ENCODE measurements around the gene PHACTR1.

The PHACTR1 gene

GRCh38 chr6:12990162-12990561 is 273.6 kb downstream of the PHACTR1 start:
- DNase-seq (ENCODE audit: low read depth) = no peak

DNA sequence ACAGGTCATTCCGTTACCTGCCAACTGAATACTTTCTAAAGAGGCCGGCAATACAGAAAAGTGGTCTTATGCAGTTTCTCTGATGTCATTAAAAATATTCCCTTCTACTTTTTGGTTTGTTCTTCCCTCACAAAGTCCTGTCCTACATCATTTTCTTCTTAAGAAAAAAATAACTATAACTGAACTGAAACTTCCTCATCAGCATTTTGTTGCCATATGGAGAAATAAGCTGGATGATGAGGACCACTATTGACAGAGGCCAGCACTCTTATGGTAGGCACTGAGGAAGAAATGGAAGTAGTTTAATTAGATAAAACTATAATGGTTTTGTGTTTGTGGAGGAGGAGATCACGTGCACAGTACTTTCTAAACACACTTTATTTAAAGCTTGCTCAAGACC is 274.9 kb downstream of the PHACTR1 start:
- no peak for DNase-seq (ENCODE audit: low read depth)

DNA sequence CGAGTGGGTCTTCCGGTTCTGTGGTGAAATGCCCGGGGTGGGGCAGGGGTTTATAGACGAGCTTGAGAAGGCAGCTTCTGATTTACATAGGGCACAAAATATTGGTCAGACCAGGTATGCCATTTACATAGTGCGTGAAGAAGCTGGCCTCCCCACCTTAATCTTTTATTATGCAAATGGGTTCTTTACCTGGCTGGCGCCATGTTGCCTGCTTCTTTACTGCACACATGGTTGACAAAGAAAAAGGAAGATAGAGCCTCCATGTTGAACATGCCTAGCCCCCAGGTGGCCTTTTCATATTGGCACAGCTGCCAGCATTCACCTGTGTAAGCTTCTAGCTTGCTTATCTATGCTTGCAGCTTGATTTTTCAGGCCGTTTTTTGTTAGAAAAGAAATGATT is 276.2 kb downstream of the PHACTR1 start:
- no peak for DNase-seq (ENCODE audit: low read depth)

- no peak for DNase-seq (ENCODE audit: low read depth)
Observed at GRCh38 chr6:12993283-12993898, 276.8 kb downstream of the PHACTR1 start.

GRCh38 chr6:12995419-12995818 is 278.9 kb downstream of the PHACTR1 start:
- DNase-seq (ENCODE audit: low read depth) = no peak

- no peak for DNase-seq (ENCODE audit: low read depth)
Observed at GRCh38 chr6:13000537-13000936, 284.0 kb downstream of the PHACTR1 start.

- no peak for DNase-seq (ENCODE audit: low read depth)
Observed at GRCh38 chr6:13001927-13002326, 285.4 kb downstream of the PHACTR1 start.

GRCh38 chr6:13004601-13005000 is 288.0 kb downstream of the PHACTR1 start:
- no peak for DNase-seq (ENCODE audit: low read depth)

GRCh38 chr6:13005994-13006393 is 289.4 kb downstream of the PHACTR1 start:
- DNase-seq (ENCODE audit: low read depth) = no peak

- DNase-seq (ENCODE audit: low read depth) = no peak
Observed at GRCh38 chr6:13006578-13007300, 290.2 kb downstream of the PHACTR1 start.

- DNase-seq (ENCODE audit: low read depth) = no peak
Observed at GRCh38 chr6:13007744-13008143, 291.2 kb downstream of the PHACTR1 start.

DNA sequence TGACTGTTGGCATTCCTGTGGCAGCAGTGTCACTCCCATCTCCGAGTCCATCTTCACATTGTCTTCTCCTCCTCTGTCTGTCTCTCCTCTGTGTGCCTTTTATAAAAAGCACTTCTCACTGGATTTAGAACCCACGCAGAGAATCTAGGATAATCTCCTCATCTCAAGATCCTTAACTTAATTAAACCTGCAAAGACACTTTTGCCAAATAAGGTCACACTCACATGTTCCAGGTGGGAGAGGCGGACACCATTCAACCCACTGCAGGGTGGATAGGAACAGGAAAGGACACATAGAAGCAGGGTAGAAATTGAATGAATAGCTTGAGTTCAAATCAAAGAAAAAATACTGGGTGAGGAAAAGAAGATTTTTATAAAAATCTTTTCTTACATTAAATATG is 292.5 kb downstream of the PHACTR1 start:
- DNase-seq (ENCODE audit: low read depth) = no peak

GRCh38 chr6:13009461-13009860 is 292.9 kb downstream of the PHACTR1 start:
- DNase-seq (ENCODE audit: low read depth) = no peak

DNA sequence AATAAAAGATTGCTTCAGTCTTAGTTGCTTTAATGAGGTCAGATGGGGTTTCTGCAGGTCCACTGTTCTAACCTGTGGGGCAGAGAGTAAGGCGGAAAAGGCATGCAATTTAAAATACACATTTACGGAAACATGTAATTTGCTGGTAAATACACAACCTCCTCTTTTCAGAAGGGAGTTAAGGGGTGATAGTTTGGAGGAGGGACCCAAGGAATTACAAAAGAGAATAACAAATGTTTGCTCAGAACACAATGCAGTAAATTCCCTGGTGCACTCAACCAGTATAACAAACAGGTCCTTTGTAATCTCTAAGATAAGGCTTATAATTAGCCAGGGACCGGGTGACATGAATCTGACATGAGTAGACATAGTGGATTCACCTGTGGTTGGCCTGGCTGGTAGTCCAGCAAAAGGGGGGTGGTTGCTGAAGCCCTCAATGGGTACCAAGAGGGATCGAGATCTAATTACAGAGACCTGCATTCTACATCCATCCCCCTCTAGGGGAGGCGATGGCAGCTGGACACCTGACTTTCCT is 295.1 kb downstream of the PHACTR1 start:
- no peak for DNase-seq (ENCODE audit: low read depth)

DNA sequence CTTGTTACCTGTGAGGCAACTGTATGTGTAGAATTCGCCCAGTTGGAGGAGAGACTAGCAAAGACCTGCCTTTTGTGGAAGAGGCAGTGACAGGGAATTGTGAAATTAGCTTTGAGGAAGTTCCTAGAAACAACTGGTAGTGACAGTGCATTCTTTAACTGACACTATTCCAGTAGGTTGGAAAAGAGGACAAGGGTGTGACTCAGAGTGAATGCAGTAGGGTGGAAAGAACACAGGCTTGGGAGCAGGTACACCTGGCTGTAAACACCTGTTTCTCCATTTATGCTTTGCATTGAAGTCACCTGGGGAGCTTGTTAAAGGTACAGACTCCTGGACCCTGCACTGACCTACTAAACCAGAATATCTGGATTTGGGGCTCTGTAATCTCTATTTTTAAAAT is 295.7 kb downstream of the PHACTR1 start:
- DNase-seq (ENCODE audit: low read depth) = no peak

DNA sequence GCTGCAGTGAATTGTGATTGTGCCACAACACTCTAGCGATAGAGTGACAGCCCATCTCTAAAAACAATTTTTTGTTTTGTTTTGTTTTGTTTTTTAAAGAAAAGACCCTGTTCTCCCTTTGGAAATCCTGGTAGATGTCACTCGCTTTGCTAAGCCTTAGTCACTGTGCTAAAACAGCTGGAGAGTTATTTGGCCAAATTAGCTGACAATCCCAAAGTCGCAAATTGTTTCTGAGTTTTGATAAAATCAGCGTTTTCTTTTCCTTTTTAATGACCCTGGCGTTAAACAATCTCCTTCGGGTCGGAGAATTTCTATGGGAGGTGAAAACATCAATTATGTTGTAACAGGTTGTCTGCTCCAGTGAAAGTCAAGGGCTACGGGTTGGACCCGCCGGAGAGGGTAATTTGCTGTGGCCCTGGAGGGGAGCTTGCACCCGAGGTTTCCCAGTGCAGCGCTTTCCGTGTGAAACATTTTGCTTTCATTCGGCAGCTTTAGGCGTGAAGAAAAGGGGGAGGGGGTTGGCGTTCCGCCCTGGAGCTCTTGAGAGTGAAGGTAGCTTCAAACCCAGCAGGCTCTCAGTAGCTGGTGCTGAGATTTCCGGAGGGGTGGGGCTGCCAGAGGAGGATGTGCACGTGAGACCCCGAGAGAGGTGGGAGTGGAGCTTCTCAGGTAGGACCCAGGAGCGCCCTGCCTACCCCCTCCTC is 296.6 kb downstream of the PHACTR1 start:
- DNase-seq (ENCODE audit: low read depth) = no peak

- no peak for DNase-seq (ENCODE audit: low read depth)
Observed at GRCh38 chr6:13013681-13014503, 297.3 kb downstream of the PHACTR1 start.

DNA sequence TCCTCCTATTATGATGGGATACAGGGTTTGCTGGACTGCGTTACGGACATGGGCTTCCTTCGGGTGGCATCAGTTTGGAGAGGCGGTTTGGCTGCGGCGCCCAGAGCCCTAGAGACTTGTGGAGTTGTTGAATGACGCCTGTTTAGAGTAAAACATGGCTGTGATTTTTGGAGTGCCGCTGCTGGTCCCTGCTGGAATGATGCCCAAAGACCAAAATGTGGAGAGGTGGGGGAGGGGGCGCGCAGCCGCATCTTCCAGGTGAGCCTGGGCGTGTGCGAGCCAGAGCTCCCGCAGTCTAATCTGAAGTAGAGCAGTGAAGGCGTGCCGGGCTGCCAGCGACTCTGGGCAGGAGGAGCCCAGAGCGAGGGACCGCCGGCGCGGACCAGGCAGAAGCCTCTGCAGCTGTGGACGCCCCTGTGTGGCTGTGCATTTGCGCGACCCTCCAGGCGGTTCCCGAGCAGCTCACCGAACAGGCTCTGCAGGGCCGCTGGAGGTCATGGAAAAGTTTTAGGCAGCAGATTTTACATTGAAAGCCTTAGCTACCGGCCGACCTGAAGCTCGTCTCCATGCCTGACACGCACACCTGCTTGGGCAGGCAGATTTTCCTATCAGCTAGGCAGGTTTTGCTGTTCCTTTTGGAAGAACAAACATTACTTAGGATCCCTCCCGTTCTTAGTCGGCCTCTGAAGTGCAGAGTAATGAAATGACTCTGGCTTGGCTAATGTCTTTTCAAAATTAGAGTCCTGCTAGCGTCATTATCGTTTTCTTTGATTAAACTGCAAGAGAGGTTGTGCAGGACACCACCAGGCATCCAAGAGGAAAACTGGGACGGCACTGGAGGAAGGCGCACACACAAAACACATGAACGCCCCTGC is 298.2 kb downstream of the PHACTR1 start:
- no peak for DNase-seq (ENCODE audit: low read depth)

DNA sequence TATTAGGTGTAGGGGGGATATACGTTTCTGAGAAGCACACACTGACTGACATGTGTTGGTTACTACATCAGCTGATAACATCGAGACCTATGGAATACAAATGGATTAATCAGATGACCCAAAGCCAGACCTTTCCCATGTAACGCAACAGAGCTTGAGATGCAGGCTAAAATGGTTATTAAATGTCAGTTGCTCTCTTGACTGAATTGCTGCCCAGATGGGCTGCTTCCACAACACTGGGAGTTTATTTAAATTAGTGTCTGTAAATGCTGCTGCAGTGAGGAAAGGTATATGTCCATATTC is 298.8 kb downstream of the PHACTR1 start:
- DNase-seq (ENCODE audit: low read depth) = no peak

DNA sequence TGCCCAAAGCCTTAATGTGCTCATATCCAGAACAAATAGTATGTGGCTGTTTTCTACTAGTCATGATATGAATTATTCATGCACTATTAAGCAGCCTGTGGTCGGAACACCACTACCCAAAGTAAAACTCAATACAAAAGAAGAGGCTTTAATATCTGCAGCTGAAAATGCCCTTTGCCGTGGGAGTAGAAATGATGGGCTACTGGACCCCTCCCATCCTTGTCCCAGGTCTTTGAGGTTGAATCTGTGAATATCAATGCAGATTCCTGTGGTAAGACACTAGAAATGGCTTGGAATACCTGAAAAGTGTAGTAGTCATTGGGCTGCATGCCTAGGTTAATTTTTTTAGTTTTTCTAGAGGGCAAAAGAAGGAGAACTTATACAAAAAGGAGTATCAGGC is 308.0 kb downstream of the PHACTR1 start:
- no peak for DNase-seq (ENCODE audit: low read depth)

- DNase-seq (ENCODE audit: low read depth) = no peak
Observed at GRCh38 chr6:13025893-13026499, 309.4 kb downstream of the PHACTR1 start.
